Hindlimb muscle (tissue), 1 donor: Measurements from ENCODE around the gene CREM. TPM values are rescaled to one million over a fixed set of nuclear protein-coding genes. Genes with fewer than 3 reads are reported as not detected.
"Not testable (repeated sequence)": the region's sequence is repeated elsewhere in the genome, so short reads cannot be mapped to it uniquely, and the experiment has no call there.

Experiments
- DNase-seq: peaks from one replicate; pipeline ENCODE4 v3.0.0-alpha.2; 2013
- polyA plus RNA-seq: library from polyadenylated mRNA; unstranded; fragments of 120-200 nt; gene quantifications from one replicate; pipeline ENCODE4 v1.2.1, GENCODE V29; 2013; ENCODE audit not compliant: insufficient read length

CREM gene
- polyA plus RNA-seq, 1 donor = 46.0 TPM

- DNase-seq = peak; percentile 92
Measured at GRCh38 chr10:35195361-35196306, 69.0 kb downstream of the CREM start.

GRCh38 chr10:35200487-35200886 lies 73.8 kb downstream of the CREM start:
- no peak for DNase-seq

DNA sequence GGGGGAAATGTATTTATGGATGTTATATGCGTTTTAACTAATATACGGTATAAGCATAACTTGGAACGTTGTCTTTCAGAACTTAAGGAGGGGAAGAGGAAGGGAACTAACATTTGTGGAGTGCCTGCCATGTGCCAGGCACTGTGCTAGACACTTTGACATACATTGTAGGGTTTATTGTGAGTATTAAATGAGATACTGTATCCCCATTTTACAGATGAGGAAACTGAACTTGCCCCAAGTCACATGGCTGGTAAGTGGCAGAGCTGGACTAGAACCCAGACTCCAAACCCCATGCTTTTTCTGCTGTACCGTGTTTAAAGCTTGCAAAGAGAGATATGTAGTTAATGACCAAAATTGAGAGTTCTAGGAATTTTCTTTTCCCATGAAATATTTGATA lies 74.6 kb downstream of the CREM start:
- no peak for DNase-seq

- no peak for DNase-seq
Measured at GRCh38 chr10:35202050-35202449, 75.4 kb downstream of the CREM start.

- no peak for DNase-seq
Measured at GRCh38 chr10:35203745-35204144, 77.1 kb downstream of the CREM start.

- DNase-seq = no peak
Measured at GRCh38 chr10:35204650-35205319, 78.1 kb downstream of the CREM start.

DNA sequence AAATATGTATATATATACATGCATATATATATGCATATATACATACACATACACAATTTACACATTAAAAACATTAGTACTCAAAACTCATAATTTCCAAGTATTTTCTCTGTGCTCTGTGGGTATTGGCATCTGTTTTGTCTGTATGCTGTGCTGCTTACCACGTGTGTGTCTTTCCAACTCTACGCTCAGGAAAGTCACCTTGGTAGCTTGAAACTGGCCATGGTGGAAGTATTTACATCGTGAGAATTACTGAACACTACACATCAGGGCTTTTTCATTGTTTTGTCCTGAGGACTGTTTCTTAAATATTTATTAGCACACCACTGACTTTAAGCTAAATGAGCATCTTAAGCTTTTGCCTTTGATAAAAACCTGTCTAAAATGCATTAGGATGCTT lies 79.6 kb downstream of the CREM start:
- DNase-seq = no peak

DNA sequence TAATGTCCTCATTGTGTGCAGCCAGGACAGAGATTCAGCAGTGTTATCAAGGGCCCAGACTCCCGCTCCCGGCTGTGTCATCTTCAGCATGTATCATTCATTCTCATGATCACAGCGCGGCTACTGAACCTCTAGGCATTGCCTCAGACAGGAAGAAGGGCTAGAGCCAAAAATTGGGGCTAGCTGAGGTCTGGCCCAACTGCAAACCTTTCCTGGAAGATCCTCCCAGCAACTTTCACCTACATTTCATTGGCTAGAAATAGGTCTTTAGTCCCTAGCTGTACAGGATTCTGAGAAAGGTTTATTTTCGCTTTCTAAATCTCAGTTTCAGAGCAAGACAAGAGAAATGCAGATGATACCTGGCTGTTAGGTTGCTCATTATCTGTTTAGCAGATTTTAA lies 81.9 kb downstream of the CREM start:
- no peak for DNase-seq

GRCh38 chr10:35208949-35209613 lies 82.4 kb downstream of the CREM start:
- DNase-seq = no peak

GRCh38 chr10:35210961-35211360 lies 84.3 kb downstream of the CREM start:
- no peak for DNase-seq

DNA sequence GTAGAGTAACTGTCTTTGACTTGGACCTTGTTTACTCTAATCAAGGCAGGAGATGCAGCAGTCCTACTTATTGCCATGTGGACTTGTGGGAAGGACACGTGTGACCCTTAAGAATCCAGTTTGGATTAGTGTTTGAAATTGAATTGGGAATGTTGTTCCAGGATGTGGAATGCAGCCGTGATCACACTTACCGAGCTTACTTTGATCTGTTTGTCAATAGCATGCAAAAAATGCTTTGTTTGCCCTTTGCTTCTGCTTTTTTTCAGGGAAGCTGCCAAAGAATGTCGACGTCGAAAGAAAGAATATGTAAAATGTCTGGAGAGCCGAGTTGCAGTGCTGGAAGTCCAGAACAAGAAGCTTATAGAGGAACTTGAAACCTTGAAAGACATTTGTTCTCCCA lies 84.7 kb downstream of the CREM start:
- DNase-seq = no peak

- no peak for DNase-seq
Measured at GRCh38 chr10:35212856-35213255, 86.2 kb downstream of the CREM start.

- DNase-seq = no peak
Measured at GRCh38 chr10:35213699-35214098, 87.1 kb downstream of the CREM start.

DNA sequence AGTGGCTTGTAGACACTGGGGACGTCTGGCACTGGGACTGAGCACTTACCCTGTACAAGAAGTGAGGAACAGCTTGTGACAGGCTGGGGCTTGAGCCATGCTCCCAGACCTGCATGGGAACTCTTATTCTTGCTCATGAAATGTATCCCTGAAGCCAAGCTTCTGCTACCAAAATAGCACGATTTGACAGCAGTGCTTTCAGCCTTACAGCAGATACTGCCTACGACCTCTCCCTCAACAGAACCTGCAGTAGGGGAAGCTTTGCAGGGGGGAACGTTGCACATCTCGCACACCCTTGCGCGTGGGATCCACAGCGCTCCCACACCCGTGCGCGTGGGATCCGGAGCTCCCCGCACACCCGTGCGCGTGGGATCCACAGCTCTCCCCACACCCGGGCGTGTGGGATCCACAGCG lies 88.0 kb downstream of the CREM start:
- no peak for DNase-seq

DNA sequence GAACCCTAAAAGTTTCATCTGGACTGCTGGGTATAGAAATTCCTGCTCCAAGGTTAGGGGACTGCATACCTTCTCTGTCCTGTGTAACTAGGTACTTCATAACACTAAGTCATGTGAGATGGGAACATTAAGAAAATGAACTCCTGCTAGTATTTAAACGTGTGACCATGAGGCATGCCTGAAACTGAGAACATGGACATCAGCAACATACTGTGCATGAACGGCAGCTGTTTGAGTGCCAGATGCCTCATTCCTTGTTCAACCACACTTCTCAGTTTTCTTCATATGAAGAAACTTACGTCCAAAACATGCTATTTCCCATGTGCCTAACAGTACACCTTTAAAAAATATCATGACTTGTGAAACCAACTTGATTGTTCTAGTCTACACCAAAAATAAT lies 88.5 kb downstream of the CREM start:
- no peak for DNase-seq

- no peak for DNase-seq
Measured at GRCh38 chr10:35216303-35216905, 89.8 kb downstream of the CREM start.

DNA sequence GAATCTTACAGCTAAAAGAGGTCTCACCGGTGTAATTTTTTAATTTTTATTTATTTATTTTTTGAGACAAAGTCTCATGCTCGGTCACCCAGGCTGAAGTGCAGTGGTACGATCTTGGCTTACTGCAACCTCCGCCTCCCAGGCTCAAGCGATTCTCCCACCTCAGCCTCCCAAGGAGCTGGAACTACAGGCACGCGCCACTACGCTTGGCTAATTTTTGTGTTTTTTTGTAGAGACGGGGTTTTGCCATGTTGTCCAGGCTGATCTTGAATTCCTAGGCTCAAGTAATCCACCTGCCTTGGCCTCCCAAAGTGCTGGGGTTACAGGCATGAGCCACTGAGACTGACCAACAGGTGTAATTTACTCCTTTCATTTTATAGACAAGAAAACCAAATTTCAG lies 90.3 kb downstream of the CREM start:
- not testable (repeated sequence) for DNase-seq

GRCh38 chr10:35217455-35217854 lies 90.8 kb downstream of the CREM start:
- peak; percentile 55 for DNase-seq

GRCh38 chr10:35218339-35218955 lies 91.8 kb downstream of the CREM start:
- peak; percentile 84 for DNase-seq

GRCh38 chr10:35219292-35219691 lies 92.6 kb downstream of the CREM start:
- DNase-seq = no peak

GRCh38 chr10:35219891-35220890 lies 93.5 kb downstream of the CREM start:
- DNase-seq = no peak
